ENCODE results near the gene UCP3.

UCP3 gene

DNA sequence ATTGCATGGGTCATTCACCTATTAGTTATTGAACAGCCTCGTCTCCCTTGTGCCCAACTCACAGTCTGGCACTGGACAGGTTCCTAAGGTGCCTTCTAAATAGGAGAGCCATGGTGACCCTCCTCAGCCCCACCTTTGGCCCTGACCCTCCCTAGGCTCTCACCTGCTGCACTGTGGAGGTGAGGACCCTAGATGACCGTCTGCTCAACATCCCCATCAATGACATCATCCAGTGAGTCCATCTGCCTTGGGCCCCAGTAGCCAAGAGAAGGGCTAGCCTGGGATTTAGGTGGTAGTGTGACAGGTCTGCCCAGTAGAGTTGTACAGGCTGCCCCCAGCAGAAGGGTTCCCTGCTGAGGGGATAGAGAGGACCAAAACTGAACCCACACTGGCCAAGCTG, 39.8 kb downstream of the UCP3 start:
- TF ChIP-seq YY1 (IDR thresholded peaks at IDR 0.05; ENCODE audit: low read depth): no peak
- TF ChIP-seq, protein P1, sequence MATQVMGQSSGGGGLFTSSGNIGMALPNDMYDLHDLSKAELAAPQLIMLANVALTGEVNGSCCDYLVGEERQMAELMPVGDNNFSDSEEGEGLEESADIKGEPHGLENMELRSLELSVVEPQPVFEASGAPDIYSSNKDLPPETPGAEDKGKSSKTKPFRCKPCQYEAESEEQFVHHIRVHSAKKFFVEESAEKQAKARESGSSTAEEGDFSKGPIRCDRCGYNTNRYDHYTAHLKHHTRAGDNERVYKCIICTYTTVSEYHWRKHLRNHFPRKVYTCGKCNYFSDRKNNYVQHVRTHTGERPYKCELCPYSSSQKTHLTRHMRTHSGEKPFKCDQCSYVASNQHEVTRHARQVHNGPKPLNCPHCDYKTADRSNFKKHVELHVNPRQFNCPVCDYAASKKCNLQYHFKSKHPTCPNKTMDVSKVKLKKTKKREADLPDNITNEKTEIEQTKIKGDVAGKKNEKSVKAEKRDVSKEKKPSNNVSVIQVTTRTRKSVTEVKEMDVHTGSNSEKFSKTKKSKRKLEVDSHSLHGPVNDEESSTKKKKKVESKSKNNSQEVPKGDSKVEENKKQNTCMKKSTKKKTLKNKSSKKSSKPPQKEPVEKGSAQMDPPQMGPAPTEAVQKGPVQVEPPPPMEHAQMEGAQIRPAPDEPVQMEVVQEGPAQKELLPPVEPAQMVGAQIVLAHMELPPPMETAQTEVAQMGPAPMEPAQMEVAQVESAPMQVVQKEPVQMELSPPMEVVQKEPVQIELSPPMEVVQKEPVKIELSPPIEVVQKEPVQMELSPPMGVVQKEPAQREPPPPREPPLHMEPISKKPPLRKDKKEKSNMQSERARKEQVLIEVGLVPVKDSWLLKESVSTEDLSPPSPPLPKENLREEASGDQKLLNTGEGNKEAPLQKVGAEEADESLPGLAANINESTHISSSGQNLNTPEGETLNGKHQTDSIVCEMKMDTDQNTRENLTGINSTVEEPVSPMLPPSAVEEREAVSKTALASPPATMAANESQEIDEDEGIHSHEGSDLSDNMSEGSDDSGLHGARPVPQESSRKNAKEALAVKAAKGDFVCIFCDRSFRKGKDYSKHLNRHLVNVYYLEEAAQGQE (IDR thresholded peaks at IDR 0.05; ENCODE audit: low read depth): no peak
- no peak for TF ChIP-seq TAF1 (IDR thresholded peaks at IDR 0.05; ENCODE audit: low read depth)
- TF ChIP-seq CEBPB (IDR thresholded peaks at IDR 0.05): no peak
- no peak for TF ChIP-seq ZBTB7A (IDR thresholded peaks at IDR 0.05; ENCODE audit: low read depth)
- TF ChIP-seq, protein P2, sequence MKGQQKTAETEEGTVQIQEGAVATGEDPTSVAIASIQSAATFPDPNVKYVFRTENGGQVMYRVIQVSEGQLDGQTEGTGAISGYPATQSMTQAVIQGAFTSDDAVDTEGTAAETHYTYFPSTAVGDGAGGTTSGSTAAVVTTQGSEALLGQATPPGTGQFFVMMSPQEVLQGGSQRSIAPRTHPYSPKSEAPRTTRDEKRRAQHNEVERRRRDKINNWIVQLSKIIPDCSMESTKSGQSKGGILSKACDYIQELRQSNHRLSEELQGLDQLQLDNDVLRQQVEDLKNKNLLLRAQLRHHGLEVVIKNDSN (IDR thresholded peaks at IDR 0.05): no peak
- no peak for TF ChIP-seq RAD21 (IDR thresholded peaks at IDR 0.05; ENCODE audit: low read depth)

DNA sequence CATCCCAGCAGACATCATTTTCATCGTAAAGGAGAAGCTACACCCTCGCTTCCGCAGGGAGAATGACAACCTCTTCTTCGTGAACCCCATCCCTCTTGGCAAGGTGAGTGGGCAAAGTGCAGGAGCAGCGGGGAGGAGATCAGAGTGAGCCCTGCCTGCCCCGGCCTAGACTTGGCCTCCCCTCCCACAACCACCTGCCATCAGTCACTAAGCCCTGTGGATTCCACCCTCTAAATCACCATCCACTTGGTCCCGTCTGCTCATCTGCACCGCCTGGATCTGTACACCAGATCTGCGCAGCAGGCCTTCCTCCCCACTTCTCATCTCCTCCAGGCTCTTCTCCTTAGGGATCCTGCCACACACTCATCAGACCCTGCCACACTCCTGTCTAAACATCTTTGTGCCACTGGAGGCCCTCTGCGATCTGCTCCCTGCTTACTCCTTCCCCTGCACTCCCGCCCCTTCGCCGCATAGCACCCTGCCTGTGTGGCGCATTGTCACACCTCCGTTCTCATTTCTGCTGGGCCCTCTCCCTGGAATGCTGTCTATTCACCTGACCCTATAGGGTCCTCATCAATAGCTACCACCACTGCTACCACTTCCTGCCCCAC, 40.4 kb downstream of the UCP3 start:
- TF ChIP-seq ZBTB7A (IDR thresholded peaks at IDR 0.05; ENCODE audit: low read depth) (no peak), YY1 (IDR thresholded peaks at IDR 0.05; ENCODE audit: low read depth) (no peak), CEBPB (IDR thresholded peaks at IDR 0.05) (no peak), TAF1 (IDR thresholded peaks at IDR 0.05; ENCODE audit: low read depth) (no peak), RAD21 (IDR thresholded peaks at IDR 0.05; ENCODE audit: low read depth) (no peak), CREB1 (IDR thresholded peaks at IDR 0.05; ENCODE audit: low read depth) (no peak), NFIC (IDR thresholded peaks at IDR 0.05) (no peak)
- TF ChIP-seq, protein P1 (IDR thresholded peaks at IDR 0.05; ENCODE audit: low read depth): no peak

DNA sequence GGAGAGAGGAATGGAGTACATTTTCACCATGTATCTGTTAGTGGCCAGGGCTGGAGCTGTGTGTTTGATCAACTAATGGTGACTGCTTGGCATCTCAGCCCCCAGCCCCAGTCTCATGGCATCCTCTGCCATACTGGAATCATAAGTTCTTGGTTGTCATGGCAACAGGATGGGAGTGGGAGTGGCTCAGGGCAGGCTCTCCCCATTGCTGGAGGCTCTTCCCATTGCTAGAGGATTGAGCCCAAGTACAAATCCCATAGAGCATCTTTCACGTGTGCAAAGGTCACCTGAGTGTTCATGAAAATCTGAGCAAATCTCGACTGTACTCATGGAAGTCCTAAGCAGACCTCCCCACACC, 43.1 kb downstream of the UCP3 start:
- TF ChIP-seq YY1 (IDR thresholded peaks at IDR 0.05; ENCODE audit: low read depth) (no peak), RAD21 (IDR thresholded peaks at IDR 0.05; ENCODE audit: low read depth) (no peak), TAF1 (IDR thresholded peaks at IDR 0.05; ENCODE audit: low read depth) (no peak), CREB1 (IDR thresholded peaks at IDR 0.05; ENCODE audit: low read depth) (no peak), NFIC (IDR thresholded peaks at IDR 0.05) (no peak), TCF12 (IDR thresholded peaks at IDR 0.05; ENCODE audit: low read depth) (no peak), CEBPB (IDR thresholded peaks at IDR 0.05) (no peak), EP300 (IDR thresholded peaks at IDR 0.05; ENCODE audit: borderline replicate concordance) (no peak), ZBTB7A (IDR thresholded peaks at IDR 0.05; ENCODE audit: low read depth) (no peak)
- TF ChIP-seq, protein P3, sequence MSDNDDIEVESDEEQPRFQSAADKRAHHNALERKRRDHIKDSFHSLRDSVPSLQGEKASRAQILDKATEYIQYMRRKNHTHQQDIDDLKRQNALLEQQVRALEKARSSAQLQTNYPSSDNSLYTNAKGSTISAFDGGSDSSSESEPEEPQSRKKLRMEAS (IDR thresholded peaks at IDR 0.05): no peak
- TF ChIP-seq, protein P1 (IDR thresholded peaks at IDR 0.05; ENCODE audit: low read depth): no peak

DNA sequence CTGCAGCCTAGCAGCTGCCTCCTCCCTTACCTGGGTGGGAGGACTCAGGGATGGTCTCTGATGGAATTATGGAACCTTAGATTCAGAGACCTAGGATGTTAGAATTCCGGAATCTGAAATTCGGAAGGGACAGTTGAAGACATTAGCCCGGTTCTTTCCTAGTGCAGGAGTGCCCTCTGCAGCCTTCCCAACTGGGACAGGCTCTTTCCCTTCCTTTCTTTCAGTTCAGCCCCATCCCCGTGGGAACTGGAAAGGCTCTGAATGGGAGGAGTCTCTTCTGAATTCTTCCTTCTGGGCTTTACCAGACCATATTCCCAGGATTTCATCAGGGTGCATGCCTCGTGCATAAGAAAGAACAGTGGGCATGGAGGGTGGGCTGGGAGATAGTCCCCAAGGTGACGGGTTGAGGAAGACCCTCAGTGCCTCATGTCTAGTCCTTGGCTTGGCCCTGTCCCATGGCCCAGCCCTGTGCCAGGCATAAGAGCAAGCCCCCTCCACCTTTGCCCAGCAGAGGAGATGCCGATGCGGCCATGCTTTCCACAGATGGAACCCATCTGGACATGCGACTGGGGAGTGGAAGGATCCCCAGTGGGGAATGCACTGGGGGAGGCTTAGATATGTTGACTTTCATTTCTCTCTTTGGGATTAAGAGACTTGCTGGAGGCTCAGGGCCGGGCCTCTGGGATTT, 43.7 kb downstream of the UCP3 start:
- no peak for TF ChIP-seq RAD21 (IDR thresholded peaks at IDR 0.05; ENCODE audit: low read depth)
- TF ChIP-seq, protein P1 (IDR thresholded peaks at IDR 0.05; ENCODE audit: low read depth): no peak
- TF ChIP-seq EP300 (IDR thresholded peaks at IDR 0.05; ENCODE audit: borderline replicate concordance): no peak
- no peak for TF ChIP-seq TAF1 (IDR thresholded peaks at IDR 0.05; ENCODE audit: low read depth)
- TF ChIP-seq, protein P2 (IDR thresholded peaks at IDR 0.05): no peak
- no peak for TF ChIP-seq CEBPB (IDR thresholded peaks at IDR 0.05)
- no peak for TF ChIP-seq EGR1 (IDR thresholded peaks at IDR 0.05)
- TF ChIP-seq CREB1 (IDR thresholded peaks at IDR 0.05; ENCODE audit: low read depth): no peak
- TF ChIP-seq TCF12 (IDR thresholded peaks at IDR 0.05; ENCODE audit: low read depth): no peak
- no peak for TF ChIP-seq YY1 (IDR thresholded peaks at IDR 0.05; ENCODE audit: low read depth)
- TF ChIP-seq FOXM1 (IDR thresholded peaks at IDR 0.05; ENCODE audit: borderline replicate concordance, low read depth): no peak
- TF ChIP-seq, protein P3 (IDR thresholded peaks at IDR 0.05): no peak
- TF ChIP-seq TEAD4 (IDR thresholded peaks at IDR 0.05): no peak
- TF ChIP-seq NFIC (IDR thresholded peaks at IDR 0.05): no peak
- TF ChIP-seq ZBTB7A (IDR thresholded peaks at IDR 0.05; ENCODE audit: low read depth): no peak
